H9 (cell line): ENCODE measurements around the gene SLC22A12. TPM values are rescaled to one million over a fixed set of nuclear protein-coding genes. Genes with fewer than 3 reads are reported as not detected.

Experiments
- DNase-seq: peaks from one replicate; pipeline ENCODE4 v3.0.0-alpha.2; 2017
- H2AFZ ChIP-seq: one replicate; pipeline ENCODE4 v1.6.1; 2013; ENCODE audit warnings: mild to moderate bottlenecking, low read length, control low read depth, moderate library complexity
- H2AK5ac ChIP-seq: 2 replicates; pipeline ENCODE4 v1.6.1; 2013; ENCODE audit warnings: low read length, control low read depth, mixed read lengths; ENCODE audit not compliant: insufficient read length
- H2BK120ac ChIP-seq: one replicate; pipeline ENCODE4 v1.6.1; 2013; ENCODE audit warnings: low read depth, mild to moderate bottlenecking, low read length, control low read depth, inconsistent platforms; ENCODE audit not compliant: poor library complexity, severe bottlenecking
- H2BK12ac ChIP-seq: 2 replicates; pipeline ENCODE4 v1.6.1; 2013; ENCODE audit warnings: low read length, control low read depth, mixed read lengths, low read depth; ENCODE audit not compliant: insufficient read length
- H2BK15ac ChIP-seq: 2 replicates; pipeline ENCODE4 v1.6.1; 2013; ENCODE audit warnings: low read depth, low read length, control low read depth
- H2BK20ac ChIP-seq: one replicate; pipeline ENCODE4 v1.6.1; 2013; ENCODE audit warnings: low read depth, mild to moderate bottlenecking, low read length, control low read depth, inconsistent platforms; ENCODE audit not compliant: poor library complexity, severe bottlenecking
- H2BK5ac ChIP-seq: 2 replicates; pipeline ENCODE4 v1.6.1; 2013; ENCODE audit warnings: low read length, control low read depth, mixed read lengths; ENCODE audit not compliant: insufficient read length
- H3K14ac ChIP-seq: 2 replicates; pipeline ENCODE4 v1.6.1; 2013; ENCODE audit warnings: low read length, control low read depth; ENCODE audit not compliant: insufficient read depth
- H3K18ac ChIP-seq: 2 replicates; pipeline ENCODE4 v1.6.1; 2013; ENCODE audit warnings: low read depth, mild to moderate bottlenecking, mixed read lengths, low read length, control low read depth; ENCODE audit not compliant: insufficient read length
- H3K23ac ChIP-seq: 2 replicates; pipeline ENCODE4 v1.6.1; 2013; ENCODE audit warnings: low read length, control low read depth, mixed read lengths, low read depth; ENCODE audit not compliant: insufficient read length
- H3K23me2 ChIP-seq: 2 replicates; pipeline ENCODE4 v1.6.1; 2013; ENCODE audit warnings: low read depth, mild to moderate bottlenecking, mixed read lengths, low read length, control low read depth; ENCODE audit not compliant: insufficient read length, poor library complexity, severe bottlenecking
- H3K27ac ChIP-seq: 2 replicates; pipeline ENCODE4 v1.5.1; 2013; ENCODE audit warnings: low read length, control low read depth, mixed read lengths, low read depth; ENCODE audit not compliant: insufficient read length
- H3K27me3 ChIP-seq: 2 replicates; pipeline ENCODE4 v1.6.1; 2013; ENCODE audit warnings: low read length, control low read depth, inconsistent platforms; ENCODE audit not compliant: insufficient read depth
- H3K4ac ChIP-seq: 2 replicates; pipeline ENCODE4 v1.6.1; 2013; ENCODE audit warnings: low read depth, mild to moderate bottlenecking, control low read depth, inconsistent platforms, low read length, moderate library complexity
- H3K4me1 ChIP-seq: 2 replicates; pipeline ENCODE4 v1.6.1; 2013; ENCODE audit warnings: low read length, control low read depth, inconsistent platforms; ENCODE audit not compliant: insufficient read depth
- H3K4me2 ChIP-seq: 2 replicates; pipeline ENCODE4 v1.6.1; 2013; ENCODE audit warnings: low read length, control low read depth, mixed read lengths; ENCODE audit not compliant: insufficient read length, insufficient read depth
- H3K56ac ChIP-seq: 2 replicates; pipeline ENCODE4 v1.6.1; 2013; ENCODE audit warnings: low read depth, mild to moderate bottlenecking, mixed read lengths, low read length, control low read depth; ENCODE audit not compliant: insufficient read length
- H3K79me1 ChIP-seq: 2 replicates; pipeline ENCODE4 v1.6.1; 2013; ENCODE audit warnings: low read depth, mild to moderate bottlenecking, moderate library complexity, low read length, control low read depth, inconsistent platforms; ENCODE audit not compliant: insufficient read depth, poor library complexity, severe bottlenecking
- H3K79me2 ChIP-seq: 2 replicates; pipeline ENCODE4 v1.6.1; 2013; ENCODE audit warnings: low read length, control low read depth, inconsistent platforms; ENCODE audit not compliant: insufficient read depth
- H3K9ac ChIP-seq: 2 replicates; pipeline ENCODE4 v1.6.1; 2013; ENCODE audit warnings: low read length, control low read depth, mixed read lengths; ENCODE audit not compliant: insufficient read length; ENCODE audit errors: extremely low read depth
- H3K9me3 ChIP-seq: one replicate; pipeline ENCODE4 v1.6.1; 2013; ENCODE audit warnings: low read depth, low read length, inconsistent platforms; ENCODE audit not compliant: control insufficient read depth
- H3T11ph ChIP-seq: one replicate; pipeline ENCODE4 v1.6.1; 2013; ENCODE audit warnings: mild to moderate bottlenecking, low read length, control low read depth, inconsistent platforms
- H4K20me1 ChIP-seq: one replicate; pipeline ENCODE4 v1.6.1; 2013; ENCODE audit not compliant: control insufficient read depth, insufficient read length, insufficient read depth
- H4K5ac ChIP-seq: 2 replicates; pipeline ENCODE4 v1.6.1; 2013; ENCODE audit warnings: low read depth, mild to moderate bottlenecking, mixed read lengths, low read length, control low read depth; ENCODE audit not compliant: insufficient read length
- H4K8ac ChIP-seq: replicated peaks from 2 replicates; pipeline ENCODE4 v1.6.1; 2013; ENCODE audit warnings: low read length, control low read depth, mixed read lengths, low read depth; ENCODE audit not compliant: insufficient read length
- H4K91ac ChIP-seq: 2 replicates; pipeline ENCODE4 v1.6.1; 2013; ENCODE audit warnings: low read depth, mild to moderate bottlenecking, moderate library complexity, mixed read lengths, low read length, control low read depth; ENCODE audit not compliant: insufficient read length
- H3K27ac Mint-ChIP-seq, 3 experiments: 2 replicates in 2 of 3; 3 replicates in 1 of 3; pipeline ENCODE4 v1.8.0; 2020 to 2021; ENCODE audit warnings: mixed read lengths in 3 of 3, mild to moderate bottlenecking in 1 of 3, moderate library complexity in 1 of 3
- H3K27me3 Mint-ChIP-seq: 2 replicates; pipeline ENCODE4 v1.8.0; 2021; ENCODE audit warnings: low read depth, mild to moderate bottlenecking, moderate library complexity, mixed read lengths
- H3K36me3 Mint-ChIP-seq, 3 experiments: 2 replicates in 2 of 3; 3 replicates in 1 of 3; pipeline ENCODE4 v1.8.0; 2020 to 2021; ENCODE audit warnings: low read depth in 3 of 3, mixed read lengths in 3 of 3; ENCODE audit not compliant: insufficient read depth in 1 of 3
- H3K4me1 Mint-ChIP-seq, 2 experiments: 2 replicates each; pipeline ENCODE4 v1.8.0; 2020; ENCODE audit warnings: mixed read lengths in 2 of 2
- H3K4me3 Mint-ChIP-seq, 2 experiments: 2 replicates in 1 of 2; 3 replicates in 1 of 2; pipeline ENCODE4 v1.8.0; 2020 to 2021; ENCODE audit warnings: mild to moderate bottlenecking in 2 of 2, mixed read lengths in 2 of 2, moderate library complexity in 1 of 2
- H3K9me3 Mint-ChIP-seq, 2 experiments: 2 replicates in 1 of 2; 3 replicates in 1 of 2; pipeline ENCODE4 v1.8.0; 2020; ENCODE audit warnings: mild to moderate bottlenecking in 2 of 2, mixed read lengths in 2 of 2, moderate library complexity in 1 of 2
- CTCF ChIP-seq: fragments of 200-600 bp; sonication (generic); conservative IDR thresholded peaks from 3 replicates; pipeline ENCODE4 v1.8.0; 2021; ENCODE audit warnings: antibody characterized with exemption, mild to moderate bottlenecking
- WGBS: extraction: QIAGEN DNeasy Blood & Tissue Kit; methylation state at CpG from one replicate; pipeline ENCODE4 v1.1.7; 2013; ENCODE audit warnings: missing lambda C conversion rate, low lambda C conversion rate, mixed read lengths; ENCODE audit not compliant: insufficient read length; ENCODE audit errors: extremely low coverage; 5-methylcytosine and 5-hydroxymethylcytosine counted together
- total RNA-seq: library from RNA; stranded (reverse); gene quantifications from 2 replicates; pipeline ENCODE4 v1.2.1, GENCODE V29; 2021

Gene SLC22A12
- total RNA-seq, 1 experiment from 2014 or later, result not detected

GRCh38 chr11:64593156-64594105, 2.4 kb downstream of the SLC22A12 start:
- no peak overlapping the region for H2AK5ac ChIP-seq
- DNase-seq, result no peak
- H3K23me2 ChIP-seq, result no peaks in the 10 kb centered on the region
- no peak overlapping the region for H2BK20ac ChIP-seq
- no peak overlapping the region for H2BK5ac ChIP-seq
- no peak overlapping the region for H3K18ac ChIP-seq
- no peak overlapping the region for H3K56ac ChIP-seq
- H3K4me1 Mint-ChIP-seq, result no peaks in the 10 kb centered on the region
- H3K79me1 ChIP-seq, result no peaks in the 10 kb centered on the region
- no peaks in the 10 kb centered on the region for H3K9me3 ChIP-seq
- H3K36me3 Mint-ChIP-seq, result no peaks in the 10 kb centered on the region; a peak in 2 of 7 replicates
- no peak overlapping the region for H2BK15ac ChIP-seq
- no peak overlapping the region for H3K4me2 ChIP-seq
- peaks cover 26% of the 10 kb centered on the region for H3K27me3 Mint-ChIP-seq
- H2BK12ac ChIP-seq, result no peak overlapping the region
- no peak overlapping the region for H3K23ac ChIP-seq
- H3K4ac ChIP-seq, result no peak overlapping the region
- H4K5ac ChIP-seq, result no peak overlapping the region
- no peaks in the 10 kb centered on the region for H3K4me1 ChIP-seq
- no peak overlapping the region for H3K27ac ChIP-seq
- H3K9ac ChIP-seq, result no peak overlapping the region
- TF ChIP-seq CTCF, result no peak
- H3K9me3 Mint-ChIP-seq, result peaks cover 3 to 7% of the 10 kb centered on the region in 2 experiments; a peak in 4 of 5 replicates
- H3K27ac Mint-ChIP-seq, result no peak overlapping the region
- H3T11ph ChIP-seq, result no peak overlapping the region
- WGBS, result no CpG with 5 or more reads among the region's 32 CpGs
- H3K4me3 Mint-ChIP-seq, result no peak overlapping the region
- H3K79me2 ChIP-seq, result no peaks in the 10 kb centered on the region
- H4K8ac ChIP-seq, result no peak overlapping the region
- H4K91ac ChIP-seq, result no peak overlapping the region
- H3K27me3 ChIP-seq, result no peaks in the 10 kb centered on the region
- no peak overlapping the region for H2AFZ ChIP-seq
- no peak overlapping the region for H2BK120ac ChIP-seq
- no peak overlapping the region; the same call in 1 of the 2 replicates for H3K14ac ChIP-seq
- no peaks in the 10 kb centered on the region for H4K20me1 ChIP-seq
